GM18907 (cell line): ENCODE results near the gene ZNF862.
"Not testable (repeated sequence)": the region's sequence is repeated elsewhere in the genome, so short reads cannot be mapped to it uniquely, and the experiment has no call there.

Experiments used
- ATAC-seq: cut with Tn5 transposase; IDR thresholded peaks from one replicate; pipeline ENCODE4 v1.9.1; 2021; ENCODE audit warnings: mild to moderate bottlenecking, moderate library complexity; ENCODE audit not compliant: unreplicated experiment

The ZNF862 gene

GRCh38 chr7:149879271-149879743 is 41.1 kb downstream of the ZNF862 start:
- no peak for ATAC-seq

GRCh38 chr7:149879766-149880637 is 41.8 kb downstream of the ZNF862 start:
- no peak for ATAC-seq

GRCh38 chr7:149880638-149881311 is 42.6 kb downstream of the ZNF862 start:
- ATAC-seq, result no peak

GRCh38 chr7:149881328-149882247 is 43.4 kb downstream of the ZNF862 start:
- no peak for ATAC-seq

- no peak for ATAC-seq
These were observed 44.3 kb downstream of the ZNF862 start for GRCh38 chr7:149882248-149883047.

- peak; percentile 6 for ATAC-seq
These were observed 44.9 kb downstream of the ZNF862 start for GRCh38 chr7:149883048-149883438.

GRCh38 chr7:149883452-149883861 is 45.3 kb downstream of the ZNF862 start:
- ATAC-seq, result peak; percentile 59

GRCh38 chr7:149884016-149884415 is 45.8 kb downstream of the ZNF862 start:
- no peak for ATAC-seq

- no peak for ATAC-seq
These were observed 46.4 kb downstream of the ZNF862 start for GRCh38 chr7:149884541-149884940.

- ATAC-seq, result no peak
These were observed 47.2 kb downstream of the ZNF862 start for GRCh38 chr7:149885191-149886017.

GRCh38 chr7:149886018-149886415 is 47.8 kb downstream of the ZNF862 start:
- no peak for ATAC-seq

- ATAC-seq, result no peak
These were observed 49.1 kb downstream of the ZNF862 start for GRCh38 chr7:149887311-149887710.

GRCh38 chr7:149890715-149891114 is 52.5 kb downstream of the ZNF862 start:
- not testable (repeated sequence) for ATAC-seq

- not testable (repeated sequence) for ATAC-seq
These were observed 56.8 kb downstream of the ZNF862 start for GRCh38 chr7:149894957-149895356.

GRCh38 chr7:149907776-149908376 is 69.7 kb downstream of the ZNF862 start:
- ATAC-seq, result not testable (repeated sequence)

GRCh38 chr7:149910219-149910618 is 72.0 kb downstream of the ZNF862 start:
- not testable (repeated sequence) for ATAC-seq

- not testable (repeated sequence) for ATAC-seq
These were observed 74.0 kb downstream of the ZNF862 start for GRCh38 chr7:149912126-149912525.
